MM.1S (cell line): ENCODE data around the gene ZNF503.

Experiments
- DNase-seq: peaks from one replicate; pipeline ENCODE4 v3.0.0-alpha.2; 2015
- H2AFZ ChIP-seq: fragments of 300-600 bp; sonication (generic); 2 replicates; pipeline ENCODE4 v1.6.0; 2016; ENCODE audit warnings: antibody characterized with exemption, low read length
- H3F3A ChIP-seq: fragments of 300-600 bp; sonication (generic); 2 replicates; pipeline ENCODE4 v1.6.1; 2016; ENCODE audit warnings: mild to moderate bottlenecking, antibody characterized with exemption, low read length, moderate library complexity, mixed read lengths; ENCODE audit not compliant: insufficient read depth
- H3K27ac ChIP-seq: fragments of 300-600 bp; sonication (generic); 2 replicates; pipeline ENCODE4 v1.5.1; 2016; ENCODE audit warnings: mild to moderate bottlenecking, low read length
- H3K27me3 ChIP-seq: fragments of 300-600 bp; sonication (generic); replicated peaks from 2 replicates; pipeline ENCODE4 v1.6.0; 2016; ENCODE audit warnings: low read length; ENCODE audit not compliant: insufficient read depth
- H3K36me3 ChIP-seq: fragments of 300-600 bp; sonication (generic); replicated peaks from 2 replicates; pipeline ENCODE4 v1.6.1; 2016; ENCODE audit warnings: mild to moderate bottlenecking, low read length, mixed read lengths; ENCODE audit not compliant: insufficient read depth
- H3K4me1 ChIP-seq: fragments of 300-600 bp; sonication (generic); 2 replicates; pipeline ENCODE4 v1.6.1; 2016; ENCODE audit warnings: low read length, mixed read lengths
- H3K4me2 ChIP-seq: fragments of 300-600 bp; sonication (generic); 2 replicates; pipeline ENCODE4 v1.6.0; 2016; ENCODE audit warnings: low read depth, low read length
- H3K4me3 ChIP-seq: fragments of 300-600 bp; sonication (generic); 2 replicates; pipeline ENCODE4 v1.5.1; 2016; ENCODE audit warnings: low read length, mixed read lengths
- H3K79me2 ChIP-seq: fragments of 300-600 bp; sonication (generic); 2 replicates; pipeline ENCODE4 v1.6.1; 2016; ENCODE audit warnings: mixed run types, low read length, mixed read lengths
- H3K9ac ChIP-seq: fragments of 300-600 bp; sonication (generic); 2 replicates; pipeline ENCODE4 v1.6.1; 2016; ENCODE audit warnings: low read length, mixed read lengths
- H3K9me2 ChIP-seq: fragments of 300-600 bp; sonication (generic); replicated peaks from 2 replicates; pipeline ENCODE4 v1.6.1; 2016; ENCODE audit warnings: mild to moderate bottlenecking, low read length, mixed read lengths; ENCODE audit not compliant: insufficient read depth
- H3K9me3 ChIP-seq: fragments of 300-600 bp; sonication (generic); replicated peaks from 2 replicates; pipeline ENCODE4 v1.6.1; 2016; ENCODE audit warnings: mild to moderate bottlenecking, low read length, mixed read lengths; ENCODE audit not compliant: insufficient read depth
- H4K20me1 ChIP-seq: fragments of 300-600 bp; sonication (generic); 2 replicates; pipeline ENCODE4 v1.6.1; 2016; ENCODE audit warnings: mild to moderate bottlenecking, low read length, moderate library complexity, mixed read lengths; ENCODE audit not compliant: insufficient read depth
- EZH2 ChIP-seq: fragments of 300-600 bp; sonication (generic); optimal IDR thresholded peaks from 2 replicates; pipeline ENCODE3; 2017; ENCODE audit warnings: low read depth, mild to moderate bottlenecking, antibody characterized with exemption, low read length, mixed read lengths
- EZH2phosphoT487 ChIP-seq: fragments of 300-600 bp; sonication (generic); IDR thresholded peaks from 2 replicates; pipeline ENCODE4 v1.6.1; 2018; ENCODE audit warnings: antibody characterized with exemption, low read length
- TF ChIP-seq, protein P1 (sequence below): fragments of 300-600 bp; sonication (generic); IDR thresholded peaks from 2 replicates; pipeline ENCODE4 v1.5.1; 2016; ENCODE audit warnings: antibody characterized with exemption, low read length, mixed read lengths

ZNF503 gene

DNA sequence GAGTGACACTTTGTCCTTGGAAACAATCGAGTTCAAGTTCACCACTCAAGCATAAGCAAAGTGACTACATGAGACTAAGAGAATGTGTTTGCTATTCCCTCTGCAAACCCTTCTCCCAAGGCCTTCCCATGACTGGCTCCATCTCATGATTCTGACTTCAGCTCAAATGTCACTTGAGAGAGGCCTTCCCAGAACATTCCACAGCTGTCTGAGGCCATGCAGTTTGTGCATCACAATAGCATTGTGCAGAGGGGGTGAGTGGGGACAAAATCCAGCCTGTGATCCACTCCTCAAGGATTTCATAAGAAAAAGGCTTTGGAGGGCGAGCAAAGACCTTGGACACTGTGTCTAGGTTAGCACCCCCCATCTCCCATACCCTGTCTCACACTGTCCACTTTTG is 23.0 kb upstream of the ZNF503 start:
- TF ChIP-seq EZH2phosphoT487 = no peak
- no peak for TF ChIP-seq EZH2
- TF ChIP-seq, protein P1, sequence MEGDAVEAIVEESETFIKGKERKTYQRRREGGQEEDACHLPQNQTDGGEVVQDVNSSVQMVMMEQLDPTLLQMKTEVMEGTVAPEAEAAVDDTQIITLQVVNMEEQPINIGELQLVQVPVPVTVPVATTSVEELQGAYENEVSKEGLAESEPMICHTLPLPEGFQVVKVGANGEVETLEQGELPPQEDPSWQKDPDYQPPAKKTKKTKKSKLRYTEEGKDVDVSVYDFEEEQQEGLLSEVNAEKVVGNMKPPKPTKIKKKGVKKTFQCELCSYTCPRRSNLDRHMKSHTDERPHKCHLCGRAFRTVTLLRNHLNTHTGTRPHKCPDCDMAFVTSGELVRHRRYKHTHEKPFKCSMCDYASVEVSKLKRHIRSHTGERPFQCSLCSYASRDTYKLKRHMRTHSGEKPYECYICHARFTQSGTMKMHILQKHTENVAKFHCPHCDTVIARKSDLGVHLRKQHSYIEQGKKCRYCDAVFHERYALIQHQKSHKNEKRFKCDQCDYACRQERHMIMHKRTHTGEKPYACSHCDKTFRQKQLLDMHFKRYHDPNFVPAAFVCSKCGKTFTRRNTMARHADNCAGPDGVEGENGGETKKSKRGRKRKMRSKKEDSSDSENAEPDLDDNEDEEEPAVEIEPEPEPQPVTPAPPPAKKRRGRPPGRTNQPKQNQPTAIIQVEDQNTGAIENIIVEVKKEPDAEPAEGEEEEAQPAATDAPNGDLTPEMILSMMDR = no peak
- H3K36me3 ChIP-seq = no peaks in the 10 kb centered on the region
- H3K9me2 ChIP-seq = no peaks in the 10 kb centered on the region
- no peak overlapping the region for H3K9ac ChIP-seq
- H3K27me3 ChIP-seq = no peaks in the 10 kb centered on the region
- H3K4me1 ChIP-seq = no peaks in the 10 kb centered on the region
- no peaks in the 10 kb centered on the region for H3F3A ChIP-seq
- H4K20me1 ChIP-seq = no peaks in the 10 kb centered on the region
- no peak overlapping the region for H3K27ac ChIP-seq
- no peaks in the 10 kb centered on the region for H3K79me2 ChIP-seq
- DNase-seq = no peak
- H3K4me3 ChIP-seq = no peak overlapping the region
- H2AFZ ChIP-seq = no peak overlapping the region
- no peaks in the 10 kb centered on the region for H3K9me3 ChIP-seq
- no peak overlapping the region for H3K4me2 ChIP-seq

DNA sequence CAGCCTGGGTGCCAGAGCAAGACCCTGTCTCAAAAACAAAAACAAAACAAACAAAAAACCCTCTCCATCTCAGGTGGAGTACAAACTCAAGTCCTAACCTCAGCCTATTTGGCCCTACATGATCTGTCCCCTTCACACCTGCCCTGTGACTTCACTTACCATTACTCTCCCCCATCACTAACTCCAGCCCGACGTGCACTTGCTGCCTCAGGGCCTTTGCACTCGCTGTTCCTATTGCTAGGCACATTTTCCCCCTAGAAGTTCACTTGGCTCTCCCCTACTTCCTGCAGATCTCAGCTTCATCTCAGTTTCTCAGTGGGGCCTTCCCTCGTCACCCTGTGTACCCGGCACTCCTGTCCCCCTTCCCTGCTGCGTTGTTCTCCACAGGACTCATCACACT is 21.3 kb upstream of the ZNF503 start:
- H3K79me2 ChIP-seq = no peaks in the 10 kb centered on the region
- no peak overlapping the region for H3K27ac ChIP-seq
- H3K4me2 ChIP-seq = no peak overlapping the region
- H3K36me3 ChIP-seq = no peaks in the 10 kb centered on the region
- H3K4me3 ChIP-seq = no peak overlapping the region
- H2AFZ ChIP-seq = no peak overlapping the region
- H3F3A ChIP-seq = no peaks in the 10 kb centered on the region
- no peak overlapping the region for H3K9ac ChIP-seq
- DNase-seq = no peak
- H3K4me1 ChIP-seq = no peaks in the 10 kb centered on the region
- H3K9me2 ChIP-seq = no peaks in the 10 kb centered on the region
- no peaks in the 10 kb centered on the region for H3K9me3 ChIP-seq
- H4K20me1 ChIP-seq = no peaks in the 10 kb centered on the region
- H3K27me3 ChIP-seq = no peaks in the 10 kb centered on the region
- TF ChIP-seq EZH2phosphoT487 (no peak), EZH2 (no peak)
- TF ChIP-seq, protein P1 = no peak

DNA sequence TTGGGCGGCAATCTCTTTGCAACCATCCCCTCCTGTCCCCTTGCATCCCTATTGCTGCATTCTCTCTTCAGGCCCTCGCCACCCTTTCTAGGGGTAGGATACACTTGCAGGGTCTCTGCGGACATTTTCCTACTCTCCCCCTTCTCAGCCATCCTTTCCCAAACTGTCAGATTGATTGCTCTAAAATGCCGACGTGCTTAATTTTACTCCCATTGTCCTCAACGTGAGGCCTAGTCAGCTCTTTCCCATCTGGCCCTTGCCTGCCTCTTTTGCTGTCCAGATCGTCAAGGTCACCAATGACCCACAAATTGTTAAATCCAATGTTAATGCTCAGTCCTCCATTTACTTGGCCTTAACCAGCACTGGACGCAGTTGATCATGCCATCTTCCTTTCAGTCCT is 17.1 kb upstream of the ZNF503 start:
- Histone ChIP-seq H3F3A (no peaks in the 10 kb centered on the region), H3K9ac (no peak overlapping the region), H3K9me3 (no peaks in the 10 kb centered on the region), H4K20me1 (no peaks in the 10 kb centered on the region), H3K4me3 (no peak overlapping the region), H3K36me3 (no peaks in the 10 kb centered on the region), H3K79me2 (no peaks in the 10 kb centered on the region), H3K4me2 (no peak overlapping the region), H3K4me1 (no peaks in the 10 kb centered on the region), H3K27ac (no peak overlapping the region), H3K9me2 (no peaks in the 10 kb centered on the region), H2AFZ (no peak overlapping the region), H3K27me3 (no peaks in the 10 kb centered on the region)
- no peak for DNase-seq
- TF ChIP-seq EZH2phosphoT487 (no peak), EZH2 (no peak)
- TF ChIP-seq, protein P1 = no peak
